ENCODE results near the gene HDAC11. TPM values are rescaled to one million over a fixed set of nuclear protein-coding genes. Genes with fewer than 3 reads are reported as not detected.

HDAC11 gene
- total RNA-seq, 1 donor from 2014 or later, result 8.8 TPM

DNA sequence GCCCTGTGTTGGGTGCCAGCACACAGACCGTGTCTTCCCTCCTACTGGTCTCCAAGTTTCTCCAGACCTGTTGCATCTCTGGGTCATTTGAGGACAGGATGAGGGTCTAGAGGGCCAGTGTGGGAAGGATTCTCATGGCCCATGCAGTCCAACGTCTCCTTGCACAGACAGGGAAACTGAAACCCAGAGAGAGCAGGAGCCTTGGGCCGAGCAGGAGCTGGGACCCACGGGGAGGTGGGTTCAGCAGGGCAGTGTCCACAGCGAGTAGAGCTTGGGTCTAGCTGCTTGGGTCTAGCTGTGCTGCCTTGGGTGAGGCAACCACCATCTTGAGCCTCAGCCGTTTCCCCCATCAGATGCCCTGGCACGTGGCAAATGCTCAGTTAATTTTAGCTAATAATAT is 32.3 kb downstream of the HDAC11 start:
- no peak overlapping the region for H3K4me3 ChIP-seq (ENCODE audit: low read depth, low read length)
- no peak for DNase-seq (ENCODE audit: low read depth)
- TF ChIP-seq, protein P1, sequence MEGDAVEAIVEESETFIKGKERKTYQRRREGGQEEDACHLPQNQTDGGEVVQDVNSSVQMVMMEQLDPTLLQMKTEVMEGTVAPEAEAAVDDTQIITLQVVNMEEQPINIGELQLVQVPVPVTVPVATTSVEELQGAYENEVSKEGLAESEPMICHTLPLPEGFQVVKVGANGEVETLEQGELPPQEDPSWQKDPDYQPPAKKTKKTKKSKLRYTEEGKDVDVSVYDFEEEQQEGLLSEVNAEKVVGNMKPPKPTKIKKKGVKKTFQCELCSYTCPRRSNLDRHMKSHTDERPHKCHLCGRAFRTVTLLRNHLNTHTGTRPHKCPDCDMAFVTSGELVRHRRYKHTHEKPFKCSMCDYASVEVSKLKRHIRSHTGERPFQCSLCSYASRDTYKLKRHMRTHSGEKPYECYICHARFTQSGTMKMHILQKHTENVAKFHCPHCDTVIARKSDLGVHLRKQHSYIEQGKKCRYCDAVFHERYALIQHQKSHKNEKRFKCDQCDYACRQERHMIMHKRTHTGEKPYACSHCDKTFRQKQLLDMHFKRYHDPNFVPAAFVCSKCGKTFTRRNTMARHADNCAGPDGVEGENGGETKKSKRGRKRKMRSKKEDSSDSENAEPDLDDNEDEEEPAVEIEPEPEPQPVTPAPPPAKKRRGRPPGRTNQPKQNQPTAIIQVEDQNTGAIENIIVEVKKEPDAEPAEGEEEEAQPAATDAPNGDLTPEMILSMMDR (conservative IDR thresholded peaks at IDR 0.05; ENCODE audit: low read depth, low read length), result no peak

DNA sequence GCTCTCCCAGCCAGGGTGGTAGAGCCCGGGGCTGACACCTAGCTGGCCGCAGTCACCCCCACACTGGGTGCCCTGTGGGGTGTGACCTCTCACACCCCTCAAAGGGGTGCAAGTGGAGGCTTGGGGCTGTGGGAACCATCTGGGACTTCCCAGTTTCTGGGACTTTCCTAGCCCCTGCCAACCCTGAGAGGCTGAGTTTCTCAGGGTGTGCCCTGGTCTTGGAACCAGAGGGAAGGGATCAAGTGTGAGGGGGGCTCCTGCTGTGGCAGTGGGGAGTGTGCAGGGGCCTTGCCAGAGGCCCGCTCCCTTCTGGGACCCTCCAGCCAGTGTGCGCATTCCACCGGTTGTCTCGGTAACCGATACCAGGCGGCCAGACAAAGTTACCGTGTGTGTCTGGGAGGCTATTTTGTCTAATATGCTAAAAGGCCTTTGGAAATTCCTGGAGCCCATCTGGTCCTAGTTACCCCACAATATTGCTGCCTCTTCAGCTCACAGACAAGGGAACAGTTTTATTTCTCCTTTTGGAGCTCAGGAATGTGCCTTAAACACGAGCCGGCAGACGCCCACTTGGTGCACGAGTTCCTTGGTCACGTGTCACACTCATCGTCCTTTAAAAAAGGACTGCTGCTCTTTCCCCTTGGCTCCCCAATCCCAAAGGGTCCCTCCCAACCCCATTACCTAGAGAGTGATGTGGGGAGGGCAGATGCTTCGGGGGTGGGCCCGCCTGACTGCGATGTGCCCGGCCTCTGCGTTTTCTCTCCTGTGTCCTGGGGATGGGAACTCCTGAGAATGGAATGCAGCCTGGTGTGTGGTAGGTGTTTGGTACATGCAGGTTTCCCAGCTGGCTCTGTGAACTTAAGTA is 33.2 kb downstream of the HDAC11 start:
- TF ChIP-seq, protein P1 (conservative IDR thresholded peaks at IDR 0.05; ENCODE audit: low read depth, low read length), result no peak
- H3K4me3 ChIP-seq (ENCODE audit: low read depth, low read length), result no peak overlapping the region
- no peak for DNase-seq (ENCODE audit: low read depth)

DNA sequence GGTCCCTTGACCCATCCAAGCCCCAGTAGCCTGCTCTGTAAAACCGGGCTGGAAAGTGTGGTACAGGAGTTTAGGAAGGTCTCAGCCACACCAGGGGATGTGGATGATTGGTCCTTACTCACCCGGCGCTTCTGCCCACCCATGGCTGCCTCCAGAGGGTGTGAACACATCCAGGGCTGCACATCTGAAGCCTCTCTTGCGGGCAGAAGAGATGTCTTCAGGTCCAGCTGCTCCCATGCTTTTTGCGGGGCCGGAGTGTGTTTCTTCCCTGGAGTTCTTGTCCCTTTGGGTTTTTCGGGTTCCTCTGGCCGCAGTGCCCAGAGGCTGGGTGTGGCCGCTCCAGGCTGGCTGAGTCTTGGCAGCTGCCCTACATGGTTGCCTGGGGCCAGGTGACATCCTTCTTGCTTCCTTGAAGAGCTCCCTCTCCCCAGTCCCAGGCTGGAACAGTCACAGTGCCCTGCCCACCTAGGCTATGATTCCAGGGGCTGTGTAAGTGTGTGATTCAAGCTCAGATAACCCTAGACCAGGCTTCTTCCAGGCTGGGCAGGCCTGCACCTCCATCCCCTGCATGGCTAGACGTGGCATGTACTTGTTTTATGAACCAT is 33.9 kb downstream of the HDAC11 start:
- TF ChIP-seq, protein P1 (conservative IDR thresholded peaks at IDR 0.05; ENCODE audit: low read depth, low read length), result no peak
- H3K4me3 ChIP-seq (ENCODE audit: low read depth, low read length), result no peak overlapping the region
- no peak for DNase-seq (ENCODE audit: low read depth)

DNA sequence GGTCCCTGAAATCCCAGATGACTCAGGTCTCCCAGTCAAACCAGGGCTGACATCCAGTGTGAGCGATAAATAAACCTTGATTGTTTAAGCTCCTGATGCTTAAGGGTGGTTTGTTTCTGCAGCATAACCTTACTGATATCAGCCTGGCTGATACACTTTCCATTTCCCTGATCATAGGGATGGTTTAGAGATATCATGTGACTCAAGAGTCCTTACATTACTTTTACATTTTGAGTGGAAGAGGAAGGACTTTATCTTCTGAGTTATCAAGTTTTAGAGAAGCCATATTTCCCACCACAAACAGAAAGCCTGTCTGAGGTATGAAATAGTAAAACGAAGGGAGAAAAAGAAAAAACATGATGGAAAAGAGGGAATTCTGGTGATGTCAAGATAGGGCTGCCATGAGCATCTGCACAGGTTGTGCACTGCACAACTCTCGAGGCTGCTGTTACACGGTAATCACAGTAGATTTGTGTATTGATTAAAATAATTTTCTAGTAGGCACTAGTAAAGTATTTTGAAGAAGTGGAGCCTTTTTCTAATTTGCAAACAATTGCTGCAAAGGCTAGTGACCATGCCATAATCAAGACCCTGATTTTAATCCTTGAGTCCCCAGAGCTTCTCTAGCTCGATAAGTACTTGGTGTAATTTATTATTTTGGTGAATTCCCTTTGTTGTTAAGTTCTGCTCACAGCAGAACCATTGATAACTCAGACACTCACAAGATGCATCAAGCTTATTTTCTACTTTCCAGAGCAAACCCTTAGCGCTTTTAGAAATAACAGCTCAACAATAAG is 34.7 kb downstream of the HDAC11 start:
- TF ChIP-seq, protein P1 (conservative IDR thresholded peaks at IDR 0.05; ENCODE audit: low read depth, low read length), result no peak
- DNase-seq (ENCODE audit: low read depth), result no peak

DNA sequence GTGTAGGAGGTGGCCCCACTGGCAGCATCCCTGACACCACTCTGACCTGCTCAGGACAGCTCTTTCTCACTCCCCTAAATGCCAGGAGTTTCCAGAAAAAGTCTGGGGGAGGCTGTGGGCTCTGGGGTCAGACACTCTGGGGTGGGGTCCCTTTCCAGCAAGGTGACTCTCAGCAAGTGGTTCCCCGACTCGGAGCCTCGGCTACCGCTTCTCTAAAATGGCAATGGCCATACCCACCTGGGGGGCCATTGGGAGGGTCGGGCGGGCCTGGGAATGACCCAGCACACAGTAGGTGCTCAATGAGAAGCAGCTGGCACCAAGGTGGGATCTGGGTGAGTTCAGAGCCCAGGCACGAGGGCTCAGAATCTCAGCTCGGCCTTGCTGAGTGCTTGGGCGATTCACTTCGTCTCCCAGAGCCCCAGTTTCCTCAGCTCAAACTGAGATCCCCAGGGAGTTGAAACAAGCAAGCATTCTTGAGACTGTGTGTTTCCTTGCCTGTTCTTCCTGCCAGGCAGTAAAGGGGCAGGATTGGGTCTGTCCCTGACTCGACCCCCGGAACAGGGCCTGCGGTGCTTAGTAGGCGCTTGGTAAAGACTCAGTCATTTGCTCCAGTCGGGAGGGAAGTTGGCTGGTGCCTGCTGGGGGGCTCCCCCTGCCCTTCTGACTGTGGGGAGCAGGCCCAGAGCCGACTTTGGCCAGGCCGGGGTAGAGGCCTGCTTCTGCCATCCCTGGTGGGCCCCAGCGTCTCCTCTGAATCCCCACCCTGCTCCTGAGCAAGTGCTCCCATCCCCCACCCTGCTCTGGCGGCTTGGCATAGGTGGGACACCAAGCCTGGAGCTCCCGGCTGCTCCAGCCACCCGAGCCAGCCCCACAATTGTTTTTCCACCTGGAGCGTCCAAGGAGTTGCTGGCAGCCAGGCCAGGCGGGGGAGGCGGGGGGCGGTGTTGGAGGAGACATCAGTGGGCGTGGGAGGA is 36.0 kb downstream of the HDAC11 start:
- DNase-seq (ENCODE audit: low read depth), result no peak
- TF ChIP-seq, protein P1 (conservative IDR thresholded peaks at IDR 0.05; ENCODE audit: low read depth, low read length), result no peak
- no peak overlapping the region for H3K4me3 ChIP-seq (ENCODE audit: low read depth, low read length)

More for the DNA sequence above, 34.7 kb downstream of the HDAC11 start:
- no peak overlapping the region for H3K4me3 ChIP-seq (ENCODE audit: low read depth, low read length)

GRCh38 chr3:13516760-13517135 is 36.6 kb downstream of the HDAC11 start:
- TF ChIP-seq, protein P1 (conservative IDR thresholded peaks at IDR 0.05; ENCODE audit: low read depth, low read length), result no peak

More at GRCh38 chr3:13516760-13517135, 36.6 kb downstream of the HDAC11 start:
- no peak for DNase-seq (ENCODE audit: low read depth)
- no peak overlapping the region for H3K4me3 ChIP-seq (ENCODE audit: low read depth, low read length)
